BLaER1 treated with 17β-estradiol and CSF1 and Interleukin-3, amounts not matched to agents 10 nM and 100 nM (cell line): Measurements from ENCODE around the gene ERC1.

Experiments
- H3K27ac ChIP-seq, 11 experiments: shearing (Covaris generic); formaldehyde crosslinking; 2 replicates each; pipeline ENCODE4 v1.8.1; 2022
- H3K27me3 ChIP-seq, 11 experiments: shearing (Covaris generic); formaldehyde crosslinking; 2 replicates each; pipeline ENCODE4 v1.8.1; 2022
- H3K36me3 ChIP-seq, 11 experiments: shearing (Covaris generic); formaldehyde crosslinking; 2 replicates each; pipeline ENCODE4 v1.8.1; 2022
- H3K4me1 ChIP-seq, 10 experiments: shearing (Covaris generic); formaldehyde crosslinking; 2 replicates each; pipeline ENCODE4 v1.8.1; 2022
- H3K4me2 ChIP-seq, 11 experiments: shearing (Covaris generic); formaldehyde crosslinking; 2 replicates each; pipeline ENCODE4 v1.8.1; 2022
- H3K4me3 ChIP-seq, 10 experiments: shearing (Covaris generic); formaldehyde crosslinking; 2 replicates each; pipeline ENCODE4 v1.8.1; 2022
- H3K9ac ChIP-seq, 11 experiments: shearing (Covaris generic); formaldehyde crosslinking; 2 replicates each; pipeline ENCODE4 v1.8.1; 2022
- H3K9me3 ChIP-seq, 11 experiments: shearing (Covaris generic); formaldehyde crosslinking; replicated peaks in 1 of 11; 2 replicates each; pipeline ENCODE4 v1.8.1; 2022
- H4K20me1 ChIP-seq, 11 experiments: shearing (Covaris generic); formaldehyde crosslinking; 2 replicates each; pipeline ENCODE4 v1.8.1; 2022
- Cebpa-rat ChIP-seq, 11 experiments: shearing (Covaris generic); IDR thresholded peaks; 2 replicates each; pipeline ENCODE4 v1.8.1; 2022

Gene ERC1

GRCh38 chr12:1147821-1148220 lies 156.8 kb downstream of the ERC1 start:
- no peak for TF ChIP-seq Cebpa-rat (IDR thresholded peaks at IDR 0.05)
- Histone ChIP-seq H4K20me1 (no peaks in the 10 kb centered on the region; a peak in 1 of 22 replicates), H3K36me3 (peaks cover 29 to 86% (median 54%) of the 10 kb centered on the region in 11 experiments), H3K4me3 (no peak overlapping the region), H3K4me1 (peaks cover 0 to 20% (median 17%) of the 10 kb centered on the region in 10 experiments; a peak in 15 of 20 replicates), H3K27ac (no peak overlapping the region), H3K9ac (no peak overlapping the region), H3K27me3 (no peaks in the 10 kb centered on the region), H3K4me2 (no peak overlapping the region), H3K9me3 (peaks cover 0 to 17% (median 6%) of the 10 kb centered on the region in 11 experiments; a peak in 13 of 22 replicates)

- TF ChIP-seq Cebpa-rat (IDR thresholded peaks at IDR 0.05): no peak
- Histone ChIP-seq H3K4me1 (peaks cover 0 to 30% (median 16%) of the 10 kb centered on the region in 10 experiments; a peak in 15 of 20 replicates), H3K27ac (no peak overlapping the region), H3K4me3 (no peak overlapping the region), H3K9ac (no peak overlapping the region), H4K20me1 (no peaks in the 10 kb centered on the region), H3K36me3 (peaks cover 13 to 64% (median 38%) of the 10 kb centered on the region in 11 experiments; a peak in 21 of 22 replicates), H3K4me2 (no peak overlapping the region), H3K27me3 (no peaks in the 10 kb centered on the region), H3K9me3 (peaks cover 12 to 39% (median 29%) of the 10 kb centered on the region in 11 experiments)
Measured at GRCh38 chr12:1157046-1157445, 166.0 kb downstream of the ERC1 start.

GRCh38 chr12:1161197-1161596 lies 170.2 kb downstream of the ERC1 start:
- Histone ChIP-seq H3K4me1 (peaks cover 0 to 7% (median 0%) of the 10 kb centered on the region in 10 experiments; a peak in 1 of 20 replicates), H3K4me2 (no peak overlapping the region), H3K9ac (no peak overlapping the region), H3K9me3 (peaks cover 0 to 22% (median 14%) of the 10 kb centered on the region in 11 experiments; a peak in 13 of 22 replicates), H3K4me3 (no peak overlapping the region), H3K36me3 (peaks cover 0 to 56% (median 25%) of the 10 kb centered on the region in 11 experiments; a peak in 18 of 22 replicates), H3K27ac (no peak overlapping the region), H4K20me1 (no peaks in the 10 kb centered on the region), H3K27me3 (no peaks in the 10 kb centered on the region)
- no peak for TF ChIP-seq Cebpa-rat (IDR thresholded peaks at IDR 0.05)

GRCh38 chr12:1162081-1162760 lies 171.2 kb downstream of the ERC1 start:
- TF ChIP-seq Cebpa-rat (IDR thresholded peaks at IDR 0.05): no peak
- peaks cover 0 to 2% (median 0%) of the 10 kb centered on the region in 11 experiments; a peak in 1 of 22 replicates for H4K20me1 ChIP-seq
- peaks cover 0 to 23% (median 14%) of the 10 kb centered on the region in 11 experiments; a peak in 13 of 22 replicates for H3K9me3 ChIP-seq
- no peak overlapping the region for H3K27ac ChIP-seq
- H3K27me3 ChIP-seq: no peaks in the 10 kb centered on the region
- peaks cover 0 to 58% (median 23%) of the 10 kb centered on the region in 11 experiments; a peak in 18 of 22 replicates for H3K36me3 ChIP-seq
- no peak overlapping the region for H3K9ac ChIP-seq
- H3K4me3 ChIP-seq: no peak overlapping the region
- H3K4me1 ChIP-seq: peaks cover 0 to 11% (median 0%) of the 10 kb centered on the region in 10 experiments; a peak in 4 of 20 replicates
- no peak overlapping the region for H3K4me2 ChIP-seq

- no peak overlapping the region for H3K4me2 ChIP-seq
- H3K9me3 ChIP-seq: peaks cover 0 to 16% (median 13%) of the 10 kb centered on the region in 11 experiments; a peak in 11 of 22 replicates
- H3K4me3 ChIP-seq: no peak overlapping the region
- H3K27ac ChIP-seq: no peak overlapping the region
- no peaks in the 10 kb centered on the region for H3K27me3 ChIP-seq
- no peak for TF ChIP-seq Cebpa-rat (IDR thresholded peaks at IDR 0.05)
- peaks cover 0 to 3% (median 0%) of the 10 kb centered on the region in 11 experiments; a peak in 1 of 22 replicates for H4K20me1 ChIP-seq
- H3K4me1 ChIP-seq: peaks cover 16 to 29% (median 23%) of the 10 kb centered on the region in 10 experiments
- H3K36me3 ChIP-seq: peaks cover 14 to 52% (median 29%) of the 10 kb centered on the region in 11 experiments; a peak in 20 of 22 replicates
- no peak overlapping the region for H3K9ac ChIP-seq
Measured at GRCh38 chr12:1167784-1168183, 176.8 kb downstream of the ERC1 start.

- no peak for TF ChIP-seq Cebpa-rat (IDR thresholded peaks at IDR 0.05)
- Histone ChIP-seq H3K4me1 (peaks cover 17 to 33% (median 24%) of the 10 kb centered on the region in 10 experiments), H3K9ac (no peak overlapping the region), H3K27me3 (no peaks in the 10 kb centered on the region), H3K9me3 (peaks cover 0 to 11% (median 2%) of the 10 kb centered on the region in 11 experiments; a peak in 7 of 22 replicates), H3K4me2 (peak overlapping the region in 1 of 11 experiments; percentile 4; a peak in 1 of 22 replicates), H3K4me3 (no peak overlapping the region), H4K20me1 (peaks cover 0 to 3% (median 0%) of the 10 kb centered on the region in 11 experiments; a peak in 1 of 22 replicates), H3K36me3 (peaks cover 16 to 52% (median 29%) of the 10 kb centered on the region in 11 experiments; a peak in 21 of 22 replicates), H3K27ac (no peak overlapping the region)
Measured at GRCh38 chr12:1170411-1170810, 179.4 kb downstream of the ERC1 start.

- Histone ChIP-seq H3K27ac (peak overlapping the region in 8 of 11 experiments; percentile 10 to 51 (median 34); a peak in 7 of 22 replicates), H3K27me3 (no peaks in the 10 kb centered on the region), H4K20me1 (peaks cover 0 to 3% (median 0%) of the 10 kb centered on the region in 11 experiments; a peak in 1 of 22 replicates), H3K9me3 (peaks cover 1 to 14% (median 8%) of the 10 kb centered on the region in 11 experiments; a peak in 16 of 22 replicates), H3K4me3 (peak overlapping the region in 3 of 10 experiments; percentile 1 to 13 (median 12); a peak in 2 of 20 replicates), H3K9ac (peak overlapping the region in 7 of 11 experiments; percentile 1 to 47 (median 13); a peak in 7 of 22 replicates), H3K4me2 (peak overlapping the region; percentile 37 to 76 (median 61)), H3K4me1 (peaks cover 17 to 40% (median 26%) of the 10 kb centered on the region in 10 experiments), H3K36me3 (peaks cover 30 to 53% (median 37%) of the 10 kb centered on the region in 11 experiments; a peak in 21 of 22 replicates)
- TF ChIP-seq Cebpa-rat (IDR thresholded peaks at IDR 0.05): no peak
Measured at GRCh38 chr12:1171657-1172408, 180.8 kb downstream of the ERC1 start.

- Histone ChIP-seq H3K27ac (no peak overlapping the region), H3K27me3 (no peaks in the 10 kb centered on the region), H3K4me1 (peaks cover 16 to 45% (median 24%) of the 10 kb centered on the region in 10 experiments), H3K36me3 (peaks cover 20 to 61% (median 41%) of the 10 kb centered on the region in 11 experiments), H3K9me3 (peaks cover 7 to 35% (median 24%) of the 10 kb centered on the region in 11 experiments; a peak in 21 of 22 replicates), H3K9ac (no peak overlapping the region), H3K4me2 (no peak overlapping the region), H3K4me3 (no peak overlapping the region), H4K20me1 (no peaks in the 10 kb centered on the region)
- TF ChIP-seq Cebpa-rat (IDR thresholded peaks at IDR 0.05): no peak
Measured at GRCh38 chr12:1173781-1174617, 183.0 kb downstream of the ERC1 start.
